HG02884 (cell line): ENCODE data around the gene SNTB2.

Source experiments
- ATAC-seq: cut with Tn5 transposase; IDR thresholded peaks from one replicate; pipeline ENCODE4 v1.9.1; 2021; ENCODE audit warnings: mild to moderate bottlenecking, moderate library complexity; ENCODE audit not compliant: unreplicated experiment

The SNTB2 gene

DNA sequence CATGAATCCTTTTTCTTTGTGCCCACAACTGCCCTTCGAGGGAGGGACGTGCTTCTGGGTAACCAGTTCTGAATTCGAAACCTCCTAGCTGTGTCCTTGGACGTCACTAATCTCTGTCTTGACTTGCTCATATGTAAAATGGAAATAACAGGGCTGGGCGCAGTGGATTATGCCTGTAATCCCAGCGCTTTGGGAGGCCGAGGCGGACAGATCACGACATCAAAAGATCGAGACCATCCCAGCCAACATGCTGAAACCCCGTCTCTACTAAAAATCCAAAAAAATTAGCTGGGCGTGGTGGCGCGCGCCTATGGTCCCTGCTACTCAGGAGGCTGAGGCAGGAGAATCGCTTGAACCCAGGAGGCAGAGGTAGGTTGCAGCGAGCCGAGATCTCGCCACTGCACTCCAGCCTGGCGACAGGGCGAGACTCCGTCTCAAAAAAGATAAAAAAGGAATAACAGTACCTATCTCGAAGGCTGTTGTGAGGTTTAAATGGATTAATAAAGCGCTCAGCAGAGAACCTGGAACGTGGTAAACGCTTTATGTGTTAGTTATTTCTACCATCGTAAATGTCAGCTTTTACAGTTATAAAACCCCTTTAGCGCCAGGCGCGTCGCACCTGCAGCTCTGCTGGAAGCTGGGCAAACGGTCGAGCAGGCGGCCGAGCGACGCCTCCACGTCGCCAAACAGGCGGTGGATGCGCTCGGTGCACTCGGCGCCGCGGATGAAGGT lies 151.8 kb downstream of the SNTB2 start:
- ATAC-seq, result no peak

DNA sequence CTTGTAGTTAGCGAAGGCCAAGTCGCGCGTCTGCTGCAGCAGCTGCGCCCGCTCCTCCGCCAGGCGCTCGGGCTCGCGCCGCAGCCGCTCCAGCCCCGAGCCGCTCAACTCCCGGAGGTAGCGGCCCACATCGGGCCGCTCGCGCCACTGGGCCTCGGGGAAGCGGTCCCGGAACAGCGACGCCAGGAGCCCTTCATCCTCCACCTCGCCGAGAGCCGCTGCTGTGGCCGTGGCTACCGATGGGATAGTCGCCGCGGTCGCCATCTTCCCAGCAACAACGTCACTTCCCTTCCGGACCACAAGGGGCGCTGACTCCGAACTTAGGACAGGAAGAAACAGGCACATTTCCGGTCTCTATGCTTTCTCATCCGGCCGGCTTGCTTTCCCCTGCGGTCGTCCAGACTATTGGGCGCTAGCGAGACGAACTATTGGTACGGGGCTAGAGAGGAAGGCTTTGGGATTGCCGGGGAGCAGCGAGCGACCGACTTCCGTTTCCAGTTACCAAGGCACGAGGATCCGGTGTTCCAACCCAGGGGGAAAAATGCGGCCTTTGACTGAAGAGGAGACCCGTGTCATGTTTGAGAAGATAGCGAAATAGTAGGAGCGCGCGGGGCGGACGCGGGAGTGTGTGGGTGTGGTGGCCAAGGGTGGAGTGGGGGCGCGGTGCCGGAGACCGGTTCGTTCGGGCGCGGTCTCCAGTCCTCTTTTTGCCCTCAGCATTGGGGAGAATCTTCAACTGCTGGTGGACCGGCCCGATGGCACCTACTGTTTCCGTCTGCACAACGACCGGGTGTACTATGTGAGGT lies 152.5 kb downstream of the SNTB2 start, which contains the start of the genes COG8 and NIP7:
COG8 (minus strand) TSS at position 276 of the 806 bp plus-strand sequence; CDS start at position 264, 12 bp downstream.
NIP7 (plus strand) TSS at position 484 of the 806 bp plus-strand sequence; CDS start at position 542, 58 bp downstream.
- peak; percentile 90 for ATAC-seq

DNA sequence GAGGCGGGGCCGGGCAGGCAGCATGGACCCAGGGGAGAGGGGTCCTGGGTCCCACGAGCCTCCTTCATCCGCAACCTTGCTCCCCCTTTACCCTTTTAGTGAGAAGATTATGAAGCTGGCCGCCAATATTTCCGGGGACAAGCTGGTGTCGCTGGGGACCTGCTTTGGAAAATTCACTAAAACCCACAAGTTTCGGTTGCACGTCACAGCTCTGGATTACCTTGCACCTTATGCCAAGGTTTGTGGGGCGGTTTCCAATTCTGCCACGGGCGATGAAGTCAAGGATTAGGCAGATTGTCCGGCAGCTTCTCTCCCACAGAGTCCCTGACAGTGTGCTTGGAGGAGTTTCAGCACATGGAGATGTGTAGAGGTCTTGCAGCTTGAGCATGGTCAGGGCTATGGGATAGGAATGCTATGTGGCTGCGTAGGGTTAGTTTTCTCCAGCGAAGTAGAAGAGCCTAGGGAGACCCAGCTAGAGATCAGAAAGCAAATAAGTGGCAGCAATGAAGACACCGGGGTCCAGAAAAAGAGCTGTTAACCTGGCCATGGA lies 153.2 kb downstream of the SNTB2 start:
- ATAC-seq, result no peak

DNA sequence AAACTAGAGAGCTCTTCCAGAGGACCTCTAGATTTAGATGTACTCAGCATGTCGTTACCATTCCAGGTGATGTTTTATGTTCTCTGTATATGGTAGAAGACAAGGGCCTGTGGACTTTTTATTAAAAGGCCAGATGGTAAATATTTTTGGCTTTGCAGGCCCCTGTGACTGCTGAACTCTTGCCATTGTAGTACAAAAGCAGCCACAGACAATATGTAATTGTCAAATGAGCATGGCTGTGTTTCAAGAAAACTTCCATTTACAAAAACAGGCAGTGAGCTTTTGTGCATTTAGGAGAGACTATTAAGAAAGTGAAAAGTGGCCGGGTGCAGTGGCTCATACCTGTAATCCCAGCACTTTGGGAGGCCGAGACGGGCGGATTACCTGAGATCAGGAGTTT lies 157.2 kb downstream of the SNTB2 start:
- no peak for ATAC-seq

DNA sequence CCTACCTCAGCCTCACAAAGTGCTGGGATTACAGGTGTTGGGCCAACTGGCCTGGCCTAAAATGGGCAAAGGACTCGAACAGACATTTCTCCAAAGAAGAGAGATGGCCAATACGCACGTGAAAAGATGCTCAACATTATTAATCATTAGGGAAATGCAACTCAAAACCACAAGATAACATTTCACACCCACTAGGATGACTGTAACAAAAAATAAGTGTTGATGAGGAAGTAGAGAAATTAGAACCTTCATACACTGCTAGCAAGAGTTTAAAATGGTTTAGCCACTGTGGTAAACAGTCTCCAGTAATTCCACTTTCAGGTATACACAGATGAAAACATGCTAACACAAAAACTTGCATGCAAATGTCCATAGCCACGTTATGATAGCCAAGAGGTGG lies 159.0 kb downstream of the SNTB2 start:
- no peak for ATAC-seq

DNA sequence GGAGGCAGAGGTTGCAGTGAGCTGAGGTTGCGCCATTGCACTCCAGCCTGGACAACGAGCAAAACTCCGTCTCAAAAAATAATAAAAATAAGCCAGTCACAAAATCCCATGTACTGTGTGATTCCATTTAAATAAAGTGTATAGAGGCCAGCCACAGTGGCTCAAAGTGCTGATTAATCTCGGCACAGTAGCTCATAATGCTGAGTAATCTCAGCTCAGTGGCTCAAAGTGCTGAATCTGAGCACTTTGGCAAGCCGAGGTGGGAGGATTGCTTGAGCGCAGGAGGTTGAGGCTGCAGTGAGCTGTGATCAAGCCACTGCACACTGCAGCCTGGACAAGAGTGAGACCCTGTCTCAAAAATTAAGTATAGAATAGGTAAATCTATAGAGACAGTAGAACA lies 159.7 kb downstream of the SNTB2 start:
- no peak for ATAC-seq

DNA sequence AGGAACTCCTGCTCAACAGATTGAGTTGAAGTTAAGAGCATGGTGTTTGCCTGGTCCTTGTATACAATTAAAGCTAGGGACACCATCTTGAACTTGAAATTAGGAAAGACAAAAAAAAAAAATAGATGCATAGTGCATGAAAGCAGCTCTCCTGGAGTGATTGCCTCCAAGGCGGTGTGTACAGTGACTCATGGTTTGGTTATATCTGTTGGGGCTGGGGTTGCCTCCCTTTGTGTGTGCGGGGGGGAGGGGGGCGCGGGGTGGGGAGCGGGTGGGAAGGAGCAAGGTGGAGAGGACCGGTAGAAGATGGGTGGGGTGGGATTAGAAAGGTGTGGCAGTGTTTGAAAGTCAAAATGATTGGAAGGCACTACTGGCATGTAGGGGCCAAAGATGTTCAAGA lies 161.3 kb downstream of the SNTB2 start:
- no peak for ATAC-seq

DNA sequence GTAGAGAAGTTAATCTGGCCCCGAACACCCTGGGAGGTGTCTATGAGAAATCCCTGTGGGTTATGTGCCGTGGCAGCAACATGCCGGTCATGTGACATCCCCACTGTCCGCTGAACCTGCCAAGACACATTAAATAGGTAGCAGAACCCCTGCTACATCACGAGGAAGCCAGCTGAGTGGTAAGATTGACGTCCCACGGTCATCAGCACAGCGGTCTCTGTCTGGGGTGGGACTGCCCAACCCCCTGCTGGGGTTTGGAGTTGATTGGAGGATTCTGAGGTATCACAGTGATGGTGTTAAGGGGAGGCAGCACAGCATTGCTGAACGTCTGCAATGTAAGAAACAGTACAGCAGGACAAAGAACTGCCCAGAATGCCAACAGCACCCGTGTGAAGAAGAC lies 162.6 kb downstream of the SNTB2 start:
- no peak for ATAC-seq

DNA sequence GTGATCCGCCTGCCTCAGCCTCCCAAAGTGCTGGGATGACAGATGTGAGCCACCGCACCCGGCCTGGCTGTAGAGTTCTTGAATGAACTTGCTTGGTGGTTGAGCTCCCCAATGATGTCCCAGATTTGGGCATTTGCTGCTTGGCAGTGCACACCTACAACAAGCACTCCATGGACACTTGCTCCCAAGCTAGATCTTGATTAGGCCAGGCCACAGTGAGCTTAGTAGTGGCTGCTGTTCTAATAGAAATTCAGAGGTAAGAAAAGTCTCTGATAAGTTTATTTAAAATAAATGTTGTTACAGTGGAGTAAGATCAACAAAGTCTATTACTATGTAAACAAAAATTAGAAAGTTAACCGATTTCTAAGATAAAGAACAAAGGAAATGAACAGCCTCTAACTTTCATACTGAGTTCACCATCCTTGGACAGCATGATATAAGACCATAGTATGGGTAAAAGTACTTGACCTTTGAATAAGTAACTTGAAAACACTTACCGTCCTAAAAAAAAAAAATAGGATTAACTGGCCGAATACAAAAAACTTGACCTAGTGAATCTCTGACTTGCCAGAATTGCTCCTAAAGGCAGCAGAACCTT lies 163.7 kb downstream of the SNTB2 start:
- no peak for ATAC-seq

DNA sequence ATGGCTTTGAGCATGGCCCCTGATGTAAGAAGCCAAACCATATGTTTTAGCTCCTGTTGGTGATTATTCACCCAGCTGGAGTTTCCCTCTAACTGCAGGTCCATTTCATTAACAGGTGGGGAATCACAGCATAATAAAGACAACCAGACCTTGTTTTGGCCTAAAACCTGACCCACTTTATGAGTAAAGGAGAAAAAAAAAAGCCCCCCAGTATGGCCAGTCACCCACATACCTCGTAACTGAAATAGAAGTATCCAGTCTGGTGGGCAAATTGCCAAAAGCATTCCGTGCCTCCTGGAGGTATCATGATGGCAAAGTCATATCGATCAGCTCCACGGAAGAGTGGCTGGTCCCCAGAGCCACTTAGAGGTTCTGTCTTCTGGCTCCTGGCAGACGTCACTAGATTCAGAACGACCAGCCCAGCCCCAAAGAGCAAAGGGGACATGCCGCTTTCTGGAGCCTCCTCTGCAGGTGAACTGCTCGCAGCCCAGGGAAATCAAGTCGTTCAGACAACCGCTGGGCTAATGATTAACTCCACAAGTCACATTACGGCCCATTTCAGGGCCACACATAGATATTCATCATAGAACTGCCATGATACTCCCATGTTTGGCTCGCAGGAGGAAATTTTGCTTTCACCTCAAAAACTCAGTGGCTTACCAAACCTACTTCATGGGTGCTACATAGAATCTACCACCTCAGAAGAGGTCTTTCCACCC lies 164.5 kb downstream of the SNTB2 start, which contains the start of gene TMED6:
TMED6 (minus strand) TSS at position 478 of the 719 bp plus-strand sequence; CDS start at position 445, 33 bp downstream.
- no peak for ATAC-seq
